ENCODE results near the gene MAPK12.
A peak's percentile ranks its signal among the peaks of the same experiment; 100 is the strongest.
"Not testable (repeated sequence)": the region's sequence is repeated elsewhere in the genome, so short reads cannot be mapped to it uniquely, and the experiment has no call there.

The MAPK12 gene

DNA sequence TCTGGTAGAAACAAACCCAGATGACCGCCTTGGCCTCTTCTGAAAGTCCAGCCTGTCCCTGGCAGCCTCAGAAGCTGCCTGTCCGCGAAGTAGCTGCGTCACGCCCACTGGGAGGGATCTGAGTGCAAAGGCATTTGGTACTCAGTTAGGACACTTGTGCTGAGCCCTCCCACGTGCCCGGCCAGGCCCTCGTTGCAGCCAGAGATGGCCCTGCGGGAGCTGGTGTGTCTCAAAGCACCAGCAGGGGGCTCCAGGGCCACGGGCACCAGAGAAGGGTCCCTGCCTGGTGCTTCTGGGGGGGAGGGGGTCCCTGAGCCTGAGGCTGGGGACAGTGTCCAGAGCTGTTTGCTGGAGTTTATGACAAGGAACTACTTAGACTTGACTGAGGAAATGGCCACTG, 54.9 kb downstream of the MAPK12 start:
- H3K9ac ChIP-seq (ENCODE audit: low read depth, low read length, poor library complexity, severe bottlenecking): no peak overlapping the region
- H3K4me3 ChIP-seq (ENCODE audit: low read length, poor library complexity, severe bottlenecking): no peak overlapping the region
- H3K4me2 ChIP-seq (ENCODE audit: low read depth, low read length, poor library complexity, severe bottlenecking): peak overlapping the region; percentile 27
- H3K27me3 ChIP-seq (ENCODE audit: insufficient read depth, low read length, poor library complexity, severe bottlenecking): no peaks in the 10 kb centered on the region
- TF ChIP-seq EZH2phosphoT487 (IDR thresholded peaks at IDR 0.05; ENCODE audit: borderline replicate concordance): no peak
- TF ChIP-seq, protein P1, sequence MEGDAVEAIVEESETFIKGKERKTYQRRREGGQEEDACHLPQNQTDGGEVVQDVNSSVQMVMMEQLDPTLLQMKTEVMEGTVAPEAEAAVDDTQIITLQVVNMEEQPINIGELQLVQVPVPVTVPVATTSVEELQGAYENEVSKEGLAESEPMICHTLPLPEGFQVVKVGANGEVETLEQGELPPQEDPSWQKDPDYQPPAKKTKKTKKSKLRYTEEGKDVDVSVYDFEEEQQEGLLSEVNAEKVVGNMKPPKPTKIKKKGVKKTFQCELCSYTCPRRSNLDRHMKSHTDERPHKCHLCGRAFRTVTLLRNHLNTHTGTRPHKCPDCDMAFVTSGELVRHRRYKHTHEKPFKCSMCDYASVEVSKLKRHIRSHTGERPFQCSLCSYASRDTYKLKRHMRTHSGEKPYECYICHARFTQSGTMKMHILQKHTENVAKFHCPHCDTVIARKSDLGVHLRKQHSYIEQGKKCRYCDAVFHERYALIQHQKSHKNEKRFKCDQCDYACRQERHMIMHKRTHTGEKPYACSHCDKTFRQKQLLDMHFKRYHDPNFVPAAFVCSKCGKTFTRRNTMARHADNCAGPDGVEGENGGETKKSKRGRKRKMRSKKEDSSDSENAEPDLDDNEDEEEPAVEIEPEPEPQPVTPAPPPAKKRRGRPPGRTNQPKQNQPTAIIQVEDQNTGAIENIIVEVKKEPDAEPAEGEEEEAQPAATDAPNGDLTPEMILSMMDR (conservative IDR thresholded peaks at IDR 0.05; ENCODE audit: low read length): peak; percentile 70
- H3K9me3 ChIP-seq (ENCODE audit: insufficient read depth, low read depth, low read length): no peaks in the 10 kb centered on the region
- peaks cover 18% of the 10 kb centered on the region for H3K79me2 ChIP-seq (ENCODE audit: insufficient read depth, low read length)
- no peaks in the 10 kb centered on the region for H3F3A ChIP-seq (ENCODE audit: low read depth)
- H2AFZ ChIP-seq (ENCODE audit: low read length): no peak overlapping the region
- H3K4me1 ChIP-seq (ENCODE audit: insufficient read depth, low read length, poor library complexity, severe bottlenecking): peaks cover 27% of the 10 kb centered on the region
- no peaks in the 10 kb centered on the region for H3K9me2 ChIP-seq (replicated peaks; ENCODE audit: low read depth, low read length)
- H4K20me1 ChIP-seq (ENCODE audit: insufficient read depth, low read length, poor library complexity, severe bottlenecking): peaks cover 16% of the 10 kb centered on the region
- H3K36me3 ChIP-seq (ENCODE audit: insufficient read depth, low read length): peaks cover 9% of the 10 kb centered on the region; the same call in 1 of the 2 replicates

DNA sequence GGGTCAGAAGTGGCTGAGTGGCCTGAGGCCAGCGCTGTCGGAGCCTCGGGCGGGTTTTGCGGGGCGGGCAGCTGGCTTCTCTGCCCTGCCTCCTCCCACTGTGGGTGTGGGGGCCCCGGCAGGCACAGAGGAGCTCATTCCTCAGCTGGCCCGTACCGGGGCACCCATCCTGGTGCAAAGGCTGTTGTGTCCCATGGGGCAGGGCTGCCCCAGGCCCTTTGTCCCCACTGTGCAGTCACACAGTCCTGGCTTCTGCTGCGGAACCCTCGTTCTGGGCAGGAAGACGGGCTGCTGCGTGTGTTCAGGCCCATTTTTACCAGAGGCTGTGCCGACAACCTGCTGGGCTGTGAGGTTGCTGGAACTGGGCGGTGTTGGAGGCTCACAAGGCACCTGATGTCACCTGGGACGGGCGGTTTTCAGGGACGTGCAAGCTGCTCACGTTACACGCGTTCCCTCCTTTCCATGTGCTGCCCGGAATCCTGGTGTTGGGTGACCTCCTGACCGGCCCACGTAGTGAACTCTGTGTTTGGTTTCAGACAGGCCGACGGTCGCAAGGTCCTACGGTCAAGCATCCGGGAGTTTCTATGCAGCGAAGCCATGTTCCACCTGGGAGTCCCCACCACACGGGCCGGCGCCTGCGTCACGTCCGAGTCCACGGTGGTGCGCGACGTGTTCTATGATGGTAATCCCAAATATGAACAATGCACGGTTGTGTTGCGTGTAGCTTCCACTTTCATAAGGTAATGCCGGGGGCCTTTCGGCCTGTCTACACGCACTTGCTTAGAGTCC, 55.5 kb downstream of the MAPK12 start:
- H3K36me3 ChIP-seq (ENCODE audit: insufficient read depth, low read length): peaks cover 7% of the 10 kb centered on the region; the same call in 1 of the 2 replicates
- peaks cover 22% of the 10 kb centered on the region for H3K79me2 ChIP-seq (ENCODE audit: insufficient read depth, low read length)
- TF ChIP-seq, protein P1 (conservative IDR thresholded peaks at IDR 0.05; ENCODE audit: low read length): no peak
- no peak for TF ChIP-seq EZH2phosphoT487 (IDR thresholded peaks at IDR 0.05; ENCODE audit: borderline replicate concordance)
- H3K4me2 ChIP-seq (ENCODE audit: low read depth, low read length, poor library complexity, severe bottlenecking): no peak overlapping the region
- no peaks in the 10 kb centered on the region for H3K27me3 ChIP-seq (ENCODE audit: insufficient read depth, low read length, poor library complexity, severe bottlenecking)
- peaks cover 28% of the 10 kb centered on the region for H3K4me1 ChIP-seq (ENCODE audit: insufficient read depth, low read length, poor library complexity, severe bottlenecking)
- H3K4me3 ChIP-seq (ENCODE audit: low read length, poor library complexity, severe bottlenecking): no peak overlapping the region
- H3F3A ChIP-seq (ENCODE audit: low read depth): no peaks in the 10 kb centered on the region
- peaks cover 19% of the 10 kb centered on the region for H4K20me1 ChIP-seq (ENCODE audit: insufficient read depth, low read length, poor library complexity, severe bottlenecking)
- H2AFZ ChIP-seq (ENCODE audit: low read length): no peak overlapping the region
- H3K9me2 ChIP-seq (replicated peaks; ENCODE audit: low read depth, low read length): no peaks in the 10 kb centered on the region
- no peaks in the 10 kb centered on the region for H3K9me3 ChIP-seq (ENCODE audit: insufficient read depth, low read depth, low read length)
- no peak overlapping the region for H3K9ac ChIP-seq (ENCODE audit: low read depth, low read length, poor library complexity, severe bottlenecking)

DNA sequence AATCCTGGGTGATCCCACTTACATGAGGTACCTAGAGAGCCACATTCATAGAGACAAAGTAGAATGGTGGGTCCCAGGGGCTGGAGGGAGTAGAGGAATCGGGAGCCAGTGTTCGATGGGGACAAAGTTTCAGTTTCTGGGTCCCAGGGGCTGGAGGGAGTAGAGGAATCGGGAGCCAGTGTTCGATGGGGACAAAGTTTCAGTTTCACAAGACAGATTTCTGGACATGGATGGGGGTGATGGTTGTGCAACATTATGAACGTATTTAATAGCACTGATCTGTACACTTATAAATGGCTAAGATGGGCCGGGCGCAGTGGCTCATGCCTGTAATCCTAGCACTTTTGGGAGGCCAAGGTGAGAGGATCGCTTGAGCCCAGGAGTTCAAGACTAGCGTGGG, 56.5 kb downstream of the MAPK12 start:
- H2AFZ ChIP-seq (ENCODE audit: low read length); H3F3A ChIP-seq (ENCODE audit: low read depth); H3K4me3 ChIP-seq (ENCODE audit: low read length, poor library complexity, severe bottlenecking); H3K9me3 ChIP-seq (ENCODE audit: insufficient read depth, low read depth, low read length); H3K4me2 ChIP-seq (ENCODE audit: low read depth, low read length, poor library complexity, severe bottlenecking); H3K36me3 ChIP-seq (ENCODE audit: insufficient read depth, low read length); H3K27me3 ChIP-seq (ENCODE audit: insufficient read depth, low read length, poor library complexity, severe bottlenecking); H3K9me2 ChIP-seq (replicated peaks; ENCODE audit: low read depth, low read length); H3K9ac ChIP-seq (ENCODE audit: low read depth, low read length, poor library complexity, severe bottlenecking): not testable (repeated sequence)
- Histone ChIP-seq H3K4me1 (ENCODE audit: insufficient read depth, low read length, poor library complexity, severe bottlenecking) (peaks cover 28% of the 10 kb centered on the region), H3K79me2 (ENCODE audit: insufficient read depth, low read length) (peaks cover 22% of the 10 kb centered on the region), H4K20me1 (ENCODE audit: insufficient read depth, low read length, poor library complexity, severe bottlenecking) (peaks cover 15% of the 10 kb centered on the region)

DNA sequence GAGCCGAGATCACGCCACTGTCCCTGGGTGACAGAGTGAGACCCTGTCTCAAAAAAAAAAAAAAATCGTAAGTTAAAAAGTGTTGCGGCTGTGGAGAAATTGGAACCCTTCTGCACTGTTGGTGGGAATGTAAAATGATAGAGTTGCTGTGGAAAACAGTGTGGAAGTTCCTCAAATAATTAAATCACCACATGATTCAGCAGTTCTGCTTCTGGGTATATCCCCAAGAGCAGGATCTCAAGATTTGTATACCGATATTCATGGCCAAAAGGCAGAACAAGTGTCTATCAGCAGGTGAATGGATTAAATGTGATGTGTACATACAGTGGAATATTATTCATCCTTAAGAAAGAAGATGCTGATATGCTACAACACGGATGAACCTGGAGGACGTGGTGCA, 56.9 kb downstream of the MAPK12 start:
- Histone ChIP-seq H4K20me1 (ENCODE audit: insufficient read depth, low read length, poor library complexity, severe bottlenecking) (peaks cover 19% of the 10 kb centered on the region), H3K36me3 (ENCODE audit: insufficient read depth, low read length) (no peaks in the 10 kb centered on the region; the same call in 1 of the 2 replicates), H3K4me1 (ENCODE audit: insufficient read depth, low read length, poor library complexity, severe bottlenecking) (peaks cover 28% of the 10 kb centered on the region), H3K4me3 (ENCODE audit: low read length, poor library complexity, severe bottlenecking) (no peak overlapping the region), H3K9me3 (ENCODE audit: insufficient read depth, low read depth, low read length) (no peaks in the 10 kb centered on the region), H3F3A (ENCODE audit: low read depth) (no peaks in the 10 kb centered on the region), H3K4me2 (ENCODE audit: low read depth, low read length, poor library complexity, severe bottlenecking) (no peak overlapping the region), H3K9me2 (replicated peaks; ENCODE audit: low read depth, low read length) (no peaks in the 10 kb centered on the region), H3K9ac (ENCODE audit: low read depth, low read length, poor library complexity, severe bottlenecking) (no peak overlapping the region), H3K79me2 (ENCODE audit: insufficient read depth, low read length) (peaks cover 22% of the 10 kb centered on the region), H2AFZ (ENCODE audit: low read length) (no peak overlapping the region), H3K27me3 (ENCODE audit: insufficient read depth, low read length, poor library complexity, severe bottlenecking) (no peaks in the 10 kb centered on the region)
- TF ChIP-seq, protein P1 (conservative IDR thresholded peaks at IDR 0.05; ENCODE audit: low read length): no peak
- TF ChIP-seq EZH2phosphoT487 (IDR thresholded peaks at IDR 0.05; ENCODE audit: borderline replicate concordance): no peak
